Muscle of leg (tissue), 11 donors: ENCODE results near the gene FNDC3B. TPM values are rescaled to one million over a fixed set of nuclear protein-coding genes. Genes with fewer than 3 reads are reported as not detected.

ENCODE experiments used
- DNase-seq: peaks from one replicate; pipeline ENCODE4 v3.0.0; 2013
- H3K27ac ChIP-seq: one replicate; pipeline ENCODE4 v1.5.1; 2013; ENCODE audit warnings: mild to moderate bottlenecking, low read length, control low read depth
- H3K27me3 ChIP-seq: one replicate; pipeline ENCODE4 v1.6.1; 2013; ENCODE audit warnings: low read length; ENCODE audit not compliant: control insufficient read depth, insufficient read depth
- H3K36me3 ChIP-seq: one replicate; pipeline ENCODE4 v1.6.1; 2013; ENCODE audit warnings: low read length; ENCODE audit not compliant: control insufficient read depth, insufficient read depth
- H3K4me1 ChIP-seq: one replicate; pipeline ENCODE4 v1.6.1; 2013; ENCODE audit warnings: low read length; ENCODE audit not compliant: control insufficient read depth, insufficient read depth
- H3K4me3 ChIP-seq: one replicate; pipeline ENCODE4 v1.5.1; 2013; ENCODE audit warnings: low read length, control low read depth
- H3K9me3 ChIP-seq: replicated peaks from 2 replicates; pipeline ENCODE4 v1.6.1; 2013; ENCODE audit warnings: low read depth, low read length; ENCODE audit not compliant: control insufficient read depth
- WGBS: methylation state at CpG from one replicate; pipeline ENCODE4 v1.1.5; 2013; ENCODE audit warnings: missing lambda C conversion rate; ENCODE audit not compliant: insufficient coverage; 5-methylcytosine and 5-hydroxymethylcytosine counted together
- polyA plus RNA-seq, 8 donors: library from polyadenylated mRNA; unstranded; fragments of 120-200 nt; gene quantifications; one replicate each; pipeline versions ENCODE4 v1.2.1 to v1.2.3, GENCODE V29; 2013; ENCODE audit warnings: inconsistent platforms in 1 of 8, low replicate concordance in 1 of 8; ENCODE audit not compliant: insufficient read length in 8 of 8, insufficient read depth in 1 of 8
- total RNA-seq: library from RNA; stranded (reverse); fragments of 120-200 nt; gene quantifications from one replicate; pipeline ENCODE4 v1.2.4, GENCODE V29; 2013

Gene FNDC3B
- total and polyA plus RNA-seq, 9 donors = 35.1 to 98.8 (median 58.3) TPM

- no peaks in the 10 kb centered on the region for H3K9me3 ChIP-seq
- no peaks in the 10 kb centered on the region for H3K27me3 ChIP-seq
- H3K27ac ChIP-seq = no peak overlapping the region
- DNase-seq = no peak
- H3K4me1 ChIP-seq = no peaks in the 10 kb centered on the region
- H3K4me3 ChIP-seq = no peak overlapping the region
- 82% methylated on average over 2 of the region's 4 CpGs for WGBS
- H3K36me3 ChIP-seq = peaks cover 58% of the 10 kb centered on the region
Measured at GRCh38 chr3:172330413-172330812, 291.0 kb downstream of the FNDC3B start.

GRCh38 chr3:172332256-172333041 is 293.1 kb downstream of the FNDC3B start:
- Histone ChIP-seq H3K4me3 (no peak overlapping the region), H3K27me3 (no peaks in the 10 kb centered on the region), H3K4me1 (no peaks in the 10 kb centered on the region), H3K27ac (peak overlapping the region; percentile 9), H3K36me3 (peaks cover 44% of the 10 kb centered on the region), H3K9me3 (no peaks in the 10 kb centered on the region)
- no CpG with 5 or more reads among the region's 2 CpGs for WGBS
- peak; percentile 80 for DNase-seq

GRCh38 chr3:172333042-172333377 is 293.6 kb downstream of the FNDC3B start:
- DNase-seq = no peak
- Histone ChIP-seq H3K36me3 (peaks cover 49% of the 10 kb centered on the region), H3K4me1 (no peaks in the 10 kb centered on the region), H3K4me3 (no peak overlapping the region), H3K27me3 (no peaks in the 10 kb centered on the region), H3K27ac (no peak overlapping the region), H3K9me3 (no peaks in the 10 kb centered on the region)

- Histone ChIP-seq H3K4me3 (no peak overlapping the region), H3K36me3 (peaks cover 46% of the 10 kb centered on the region), H3K27ac (no peak overlapping the region), H3K27me3 (no peaks in the 10 kb centered on the region), H3K4me1 (no peaks in the 10 kb centered on the region), H3K9me3 (no peaks in the 10 kb centered on the region)
- DNase-seq = no peak
- 100% methylated on average over 1 of the region's 7 CpGs for WGBS
Measured at GRCh38 chr3:172333692-172334457, 294.5 kb downstream of the FNDC3B start.

GRCh38 chr3:172334671-172335207 is 295.4 kb downstream of the FNDC3B start:
- peaks cover 46% of the 10 kb centered on the region for H3K36me3 ChIP-seq
- no peaks in the 10 kb centered on the region for H3K9me3 ChIP-seq

GRCh38 chr3:172339892-172340291 is 300.5 kb downstream of the FNDC3B start:
- H3K4me1 ChIP-seq = no peaks in the 10 kb centered on the region
- WGBS = 86% methylated on average over 4 of the region's 8 CpGs
- H3K4me3 ChIP-seq = no peak overlapping the region
- H3K27ac ChIP-seq = no peak overlapping the region
- DNase-seq = no peak
- no peaks in the 10 kb centered on the region for H3K27me3 ChIP-seq
- H3K9me3 ChIP-seq = no peaks in the 10 kb centered on the region
- peaks cover 46% of the 10 kb centered on the region for H3K36me3 ChIP-seq

More at GRCh38 chr3:172334671-172335207, 295.4 kb downstream of the FNDC3B start:
- no peak overlapping the region for H3K4me3 ChIP-seq
- 92% methylated on average over 4 of the region's 7 CpGs for WGBS
- DNase-seq = no peak
- no peak overlapping the region for H3K27ac ChIP-seq
- H3K4me1 ChIP-seq = no peaks in the 10 kb centered on the region
- no peaks in the 10 kb centered on the region for H3K27me3 ChIP-seq

GRCh38 chr3:172340583-172340982 is 301.2 kb downstream of the FNDC3B start:
- Histone ChIP-seq H3K4me1 (no peaks in the 10 kb centered on the region), H3K9me3 (no peaks in the 10 kb centered on the region), H3K27me3 (no peaks in the 10 kb centered on the region), H3K27ac (no peak overlapping the region), H3K36me3 (peaks cover 50% of the 10 kb centered on the region), H3K4me3 (no peak overlapping the region)
- DNase-seq = no peak
- 80% methylated on average over 1 of the region's 5 CpGs for WGBS

GRCh38 chr3:172341482-172342059 is 302.2 kb downstream of the FNDC3B start:
- Histone ChIP-seq H3K4me1 (no peaks in the 10 kb centered on the region), H3K9me3 (no peaks in the 10 kb centered on the region), H3K27ac (no peak overlapping the region), H3K36me3 (peaks cover 55% of the 10 kb centered on the region), H3K4me3 (no peak overlapping the region), H3K27me3 (no peaks in the 10 kb centered on the region)
- peak; percentile 73 for DNase-seq
- no CpG with 5 or more reads among the region's 4 CpGs for WGBS

GRCh38 chr3:172342097-172342659 is 302.8 kb downstream of the FNDC3B start:
- H3K27ac ChIP-seq = no peak overlapping the region
- H3K36me3 ChIP-seq = peaks cover 57% of the 10 kb centered on the region
- H3K4me1 ChIP-seq = no peaks in the 10 kb centered on the region
- no peaks in the 10 kb centered on the region for H3K27me3 ChIP-seq
- no peak for DNase-seq
- WGBS = 91% methylated on average over 1 of the region's 3 CpGs
- H3K9me3 ChIP-seq = no peaks in the 10 kb centered on the region
- no peak overlapping the region for H3K4me3 ChIP-seq

GRCh38 chr3:172343117-172343516 is 303.7 kb downstream of the FNDC3B start:
- Histone ChIP-seq H3K4me1 (no peaks in the 10 kb centered on the region), H3K9me3 (no peaks in the 10 kb centered on the region), H3K27ac (no peak overlapping the region), H3K4me3 (no peak overlapping the region), H3K27me3 (no peaks in the 10 kb centered on the region), H3K36me3 (peaks cover 58% of the 10 kb centered on the region)
- no CpG with 5 or more reads among the region's 3 CpGs for WGBS
- DNase-seq = no peak
